ENCODE results near the gene OLA1.

GRCh38 chr2:174076040-174076439 is 172.3 kb downstream of the OLA1 start:
- TF ChIP-seq SUZ12 (IDR thresholded peaks at IDR 0.05; ENCODE audit: extremely low read depth, insufficient read depth, insufficient read length) (no peak), YY1 (IDR thresholded peaks at IDR 0.05; ENCODE audit: insufficient read depth, insufficient read length) (no peak), ZNF274 (IDR thresholded peaks at IDR 0.05; ENCODE audit: low read depth, low read length) (no peak)
